ENCODE results near the gene PLCG2.

DNA sequence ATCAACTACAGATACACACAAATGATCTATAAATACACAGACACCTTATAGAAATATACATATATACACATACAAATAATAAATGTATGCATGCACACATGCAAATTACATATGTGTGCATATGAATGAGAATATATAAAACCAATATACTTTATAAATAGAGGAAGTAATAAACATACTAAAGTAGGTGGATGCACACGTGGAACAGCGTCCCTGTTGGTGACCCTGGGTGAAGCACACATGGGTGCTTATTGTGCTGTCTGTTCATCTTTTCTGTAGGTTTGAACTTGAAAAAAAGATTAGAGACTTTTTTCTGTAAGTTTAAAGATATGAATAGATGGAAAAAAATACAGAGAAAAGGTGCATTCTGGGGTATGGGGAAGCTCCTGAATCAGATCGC, 120.9 kb downstream of the PLCG2 start:
- no peak for TF ChIP-seq POLR2A (IDR thresholded peaks at IDR 0.05)
- TF ChIP-seq, protein P1, sequence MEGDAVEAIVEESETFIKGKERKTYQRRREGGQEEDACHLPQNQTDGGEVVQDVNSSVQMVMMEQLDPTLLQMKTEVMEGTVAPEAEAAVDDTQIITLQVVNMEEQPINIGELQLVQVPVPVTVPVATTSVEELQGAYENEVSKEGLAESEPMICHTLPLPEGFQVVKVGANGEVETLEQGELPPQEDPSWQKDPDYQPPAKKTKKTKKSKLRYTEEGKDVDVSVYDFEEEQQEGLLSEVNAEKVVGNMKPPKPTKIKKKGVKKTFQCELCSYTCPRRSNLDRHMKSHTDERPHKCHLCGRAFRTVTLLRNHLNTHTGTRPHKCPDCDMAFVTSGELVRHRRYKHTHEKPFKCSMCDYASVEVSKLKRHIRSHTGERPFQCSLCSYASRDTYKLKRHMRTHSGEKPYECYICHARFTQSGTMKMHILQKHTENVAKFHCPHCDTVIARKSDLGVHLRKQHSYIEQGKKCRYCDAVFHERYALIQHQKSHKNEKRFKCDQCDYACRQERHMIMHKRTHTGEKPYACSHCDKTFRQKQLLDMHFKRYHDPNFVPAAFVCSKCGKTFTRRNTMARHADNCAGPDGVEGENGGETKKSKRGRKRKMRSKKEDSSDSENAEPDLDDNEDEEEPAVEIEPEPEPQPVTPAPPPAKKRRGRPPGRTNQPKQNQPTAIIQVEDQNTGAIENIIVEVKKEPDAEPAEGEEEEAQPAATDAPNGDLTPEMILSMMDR (IDR thresholded peaks at IDR 0.05) = no peak
